Kidney epithelial cell (primary cell): ENCODE results near the gene IMMP2L. TPM values are rescaled to one million over a fixed set of nuclear protein-coding genes. Genes with fewer than 3 reads are reported as not detected.
A peak's percentile ranks its signal among the peaks of the same experiment; 100 is the strongest.

Source experiments
- DNase-seq: peaks from one replicate; pipeline ENCODE4 v3.0.0-alpha.2; 2010; ENCODE audit warnings: low read depth
- H3K27me3 ChIP-seq: 2 replicates; pipeline ENCODE4 v1.6.0; 2011; ENCODE audit warnings: low read length; ENCODE audit not compliant: control insufficient read depth, insufficient read depth
- H3K36me3 ChIP-seq: 2 replicates; pipeline ENCODE4 v1.5.1; 2011; ENCODE audit warnings: low read length; ENCODE audit not compliant: control insufficient read depth, insufficient read depth
- H3K4me3 ChIP-seq: 2 replicates; pipeline ENCODE4 v1.5.1; 2011; ENCODE audit warnings: low read depth, mild to moderate bottlenecking, control low read depth, low read length
- CTCF ChIP-seq: IDR thresholded peaks from 2 replicates; pipeline ENCODE4 v1.5.1; 2011; ENCODE audit warnings: mild to moderate bottlenecking, moderate library complexity, low read length, control low read depth, inconsistent platforms; ENCODE audit not compliant: insufficient read depth, poor library complexity, severe bottlenecking
- total RNA-seq: library from RNA; depleted of rRNA; stranded (reverse); fragments of >200 nt; gene quantifications from 2 replicates; pipeline ENCODE4 v1.2.3, GENCODE V29; 2015

The IMMP2L gene
- total RNA-seq, 1 donor from 2014 or later: 30.8 TPM

DNA sequence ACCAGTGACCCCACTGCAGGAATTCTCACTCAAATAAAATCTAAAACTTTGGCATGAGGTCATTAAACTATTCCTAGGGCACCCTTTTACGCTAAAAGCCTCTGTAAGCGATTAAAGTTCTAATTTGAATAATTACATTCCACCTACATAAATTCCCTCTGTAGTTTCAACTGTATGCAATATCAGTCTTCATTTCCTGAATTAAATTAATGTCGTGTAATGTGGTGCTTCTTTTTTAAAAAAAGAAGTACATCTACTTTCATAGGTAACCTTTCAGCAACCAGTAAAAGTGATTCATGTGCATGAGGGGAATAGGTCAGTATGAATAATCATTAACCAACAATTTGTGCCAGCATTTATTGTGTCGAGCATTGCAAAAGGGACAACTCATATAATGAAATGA lies 44.7 kb downstream of the IMMP2L start:
- H3K4me3 ChIP-seq: no peak overlapping the region
- no peak for TF ChIP-seq CTCF
- no peaks in the 10 kb centered on the region for H3K27me3 ChIP-seq
- peak; percentile 43 for DNase-seq
- no peaks in the 10 kb centered on the region for H3K36me3 ChIP-seq

DNA sequence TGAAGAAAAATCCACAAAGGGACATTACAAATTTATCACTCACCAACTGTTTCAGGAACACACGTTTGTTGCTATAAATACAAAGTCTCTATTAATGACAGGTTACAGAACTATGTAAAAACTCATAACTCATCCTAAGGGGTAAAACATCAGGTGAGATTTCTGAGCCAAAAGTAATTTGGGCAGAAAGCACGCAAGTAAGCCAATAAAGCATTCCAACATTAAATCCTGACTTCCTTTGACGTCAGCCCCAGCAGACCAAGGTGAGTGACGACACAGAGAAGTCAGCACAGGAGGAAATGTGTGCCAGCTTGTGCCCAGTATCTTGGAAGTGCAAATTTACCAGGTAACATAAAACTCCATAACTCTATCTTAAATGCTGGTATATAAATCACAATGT lies 45.7 kb downstream of the IMMP2L start:
- Histone ChIP-seq H3K27me3 (no peaks in the 10 kb centered on the region), H3K4me3 (no peak overlapping the region), H3K36me3 (no peaks in the 10 kb centered on the region)
- TF ChIP-seq CTCF: no peak
- no peak for DNase-seq

- no peak overlapping the region for H3K4me3 ChIP-seq
- TF ChIP-seq CTCF: no peak
- DNase-seq: no peak
- no peaks in the 10 kb centered on the region for H3K27me3 ChIP-seq
- H3K36me3 ChIP-seq: no peaks in the 10 kb centered on the region
Measured at GRCh38 chr7:111513566-111513965, 48.7 kb downstream of the IMMP2L start.

- DNase-seq: no peak
- H3K36me3 ChIP-seq: no peaks in the 10 kb centered on the region
- H3K4me3 ChIP-seq: no peak overlapping the region
- TF ChIP-seq CTCF: no peak
- no peaks in the 10 kb centered on the region for H3K27me3 ChIP-seq
Measured at GRCh38 chr7:111511845-111512244, 50.4 kb downstream of the IMMP2L start.

GRCh38 chr7:111510584-111511378 lies 51.5 kb downstream of the IMMP2L start:
- TF ChIP-seq CTCF: no peak
- Histone ChIP-seq H3K36me3 (no peaks in the 10 kb centered on the region), H3K4me3 (no peak overlapping the region), H3K27me3 (no peaks in the 10 kb centered on the region)
- DNase-seq: no peak

DNA sequence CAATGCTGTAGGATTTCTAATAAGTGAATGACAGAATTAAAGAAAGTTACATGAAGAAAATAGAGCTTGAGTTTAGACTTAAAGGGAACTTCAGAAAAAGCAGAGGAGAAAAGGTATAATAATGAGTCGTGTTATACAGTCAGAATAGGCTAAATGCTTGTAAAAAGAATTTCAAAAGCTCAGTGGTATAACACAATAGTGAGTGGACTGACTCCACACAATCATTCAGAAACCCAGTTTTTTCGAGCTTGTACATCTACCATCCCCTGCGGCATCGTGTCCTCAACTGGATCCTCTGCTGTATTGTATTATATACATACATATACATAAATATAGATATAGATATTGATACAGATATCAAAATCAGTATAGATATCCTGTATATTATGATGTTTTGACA lies 52.2 kb downstream of the IMMP2L start:
- H3K4me3 ChIP-seq: no peak overlapping the region
- no peaks in the 10 kb centered on the region for H3K27me3 ChIP-seq
- DNase-seq: no peak
- no peaks in the 10 kb centered on the region for H3K36me3 ChIP-seq
- TF ChIP-seq CTCF: no peak
